SU-DHL-6 (cell line): ENCODE measurements around the gene POU6F2.

Experiments used
- EZH2phosphoT487 ChIP-seq: fragments of 200-600 bp; sonication (generic), shearing (Covaris generic); conservative IDR thresholded peaks from 2 replicates; pipeline ENCODE4 v1.6.1; 2018; ENCODE audit warnings: mild to moderate bottlenecking, antibody characterized with exemption, low read length, moderate library complexity, mixed read lengths
- TF ChIP-seq, protein P1 (sequence below): fragments of 200-600 bp; sonication (generic); IDR thresholded peaks from one replicate; pipeline ENCODE4 v1.5.1; 2017; ENCODE audit warnings: antibody characterized with exemption, mild to moderate bottlenecking, low read length, moderate library complexity; ENCODE audit not compliant: insufficient read depth, poor library complexity, severe bottlenecking

GRCh38 chr7:39417642-39418041 is 439.9 kb downstream of the POU6F2 start:
- TF ChIP-seq, protein P1, sequence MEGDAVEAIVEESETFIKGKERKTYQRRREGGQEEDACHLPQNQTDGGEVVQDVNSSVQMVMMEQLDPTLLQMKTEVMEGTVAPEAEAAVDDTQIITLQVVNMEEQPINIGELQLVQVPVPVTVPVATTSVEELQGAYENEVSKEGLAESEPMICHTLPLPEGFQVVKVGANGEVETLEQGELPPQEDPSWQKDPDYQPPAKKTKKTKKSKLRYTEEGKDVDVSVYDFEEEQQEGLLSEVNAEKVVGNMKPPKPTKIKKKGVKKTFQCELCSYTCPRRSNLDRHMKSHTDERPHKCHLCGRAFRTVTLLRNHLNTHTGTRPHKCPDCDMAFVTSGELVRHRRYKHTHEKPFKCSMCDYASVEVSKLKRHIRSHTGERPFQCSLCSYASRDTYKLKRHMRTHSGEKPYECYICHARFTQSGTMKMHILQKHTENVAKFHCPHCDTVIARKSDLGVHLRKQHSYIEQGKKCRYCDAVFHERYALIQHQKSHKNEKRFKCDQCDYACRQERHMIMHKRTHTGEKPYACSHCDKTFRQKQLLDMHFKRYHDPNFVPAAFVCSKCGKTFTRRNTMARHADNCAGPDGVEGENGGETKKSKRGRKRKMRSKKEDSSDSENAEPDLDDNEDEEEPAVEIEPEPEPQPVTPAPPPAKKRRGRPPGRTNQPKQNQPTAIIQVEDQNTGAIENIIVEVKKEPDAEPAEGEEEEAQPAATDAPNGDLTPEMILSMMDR = no peak
- no peak for TF ChIP-seq EZH2phosphoT487
